HG02759 (cell line): ENCODE data around the gene NOL12.
"Not testable (repeated sequence)": the region's sequence is repeated elsewhere in the genome, so short reads cannot be mapped to it uniquely, and the experiment has no call there.

ENCODE experiments used
- ATAC-seq: cut with Tn5 transposase; IDR thresholded peaks from one replicate; pipeline ENCODE4 v1.9.1; 2021; ENCODE audit warnings: mild to moderate bottlenecking, moderate library complexity; ENCODE audit not compliant: unreplicated experiment

NOL12 gene

GRCh38 chr22:37710675-37711074 lies 24.5 kb downstream of the NOL12 start:
- ATAC-seq = no peak

GRCh38 chr22:37711490-37711889 lies 25.3 kb downstream of the NOL12 start:
- no peak for ATAC-seq

- no peak for ATAC-seq
Observed at GRCh38 chr22:37713761-37714160, 27.6 kb downstream of the NOL12 start.

GRCh38 chr22:37714634-37715033 lies 28.5 kb downstream of the NOL12 start:
- ATAC-seq = no peak

GRCh38 chr22:37715760-37716159 lies 29.6 kb downstream of the NOL12 start:
- no peak for ATAC-seq

GRCh38 chr22:37716708-37717107 lies 30.6 kb downstream of the NOL12 start:
- no peak for ATAC-seq

- ATAC-seq = not testable (repeated sequence)
Observed at GRCh38 chr22:37717235-37717634, 31.1 kb downstream of the NOL12 start.

- not testable (repeated sequence) for ATAC-seq
Observed at GRCh38 chr22:37717746-37718305, 31.7 kb downstream of the NOL12 start.

GRCh38 chr22:37725551-37726240 lies 39.6 kb downstream of the NOL12 start:
- ATAC-seq = no peak

GRCh38 chr22:37726241-37726887 lies 40.2 kb downstream of the NOL12 start:
- no peak for ATAC-seq

GRCh38 chr22:37728620-37729019 lies 42.5 kb downstream of the NOL12 start:
- no peak for ATAC-seq

GRCh38 chr22:37731804-37732471 lies 45.8 kb downstream of the NOL12 start:
- ATAC-seq = no peak

GRCh38 chr22:37732699-37733607 lies 46.8 kb downstream of the NOL12 start:
- ATAC-seq = no peak

- no peak for ATAC-seq
Observed at GRCh38 chr22:37733625-37734401, 47.7 kb downstream of the NOL12 start.

GRCh38 chr22:37734402-37734700 lies 48.2 kb downstream of the NOL12 start:
- ATAC-seq = no peak

GRCh38 chr22:37734964-37735451 lies 48.9 kb downstream of the NOL12 start:
- no peak for ATAC-seq

GRCh38 chr22:37739035-37739434 lies 52.9 kb downstream of the NOL12 start:
- no peak for ATAC-seq

GRCh38 chr22:37739611-37740049 lies 53.5 kb downstream of the NOL12 start:
- ATAC-seq = no peak

- ATAC-seq = no peak
Observed at GRCh38 chr22:37740455-37741311, 54.5 kb downstream of the NOL12 start.
